GM18907 (cell line): ENCODE measurements around the gene SPON2.
A peak's percentile ranks its signal among the peaks of the same experiment; 100 is the strongest.

ENCODE experiments used
- ATAC-seq: cut with Tn5 transposase; IDR thresholded peaks from one replicate; pipeline ENCODE4 v1.9.1; 2021; ENCODE audit warnings: mild to moderate bottlenecking, moderate library complexity; ENCODE audit not compliant: unreplicated experiment

Gene SPON2

GRCh38 chr4:1172971-1173757 lies 781 bp upstream of the SPON2 start:
- ATAC-seq: no peak

- no peak for ATAC-seq
Measured at GRCh38 chr4:1171311-1172227, 814 bp downstream of the SPON2 start.

GRCh38 chr4:1170976-1171310 lies 1.4 kb downstream of the SPON2 start:
- no peak for ATAC-seq

DNA sequence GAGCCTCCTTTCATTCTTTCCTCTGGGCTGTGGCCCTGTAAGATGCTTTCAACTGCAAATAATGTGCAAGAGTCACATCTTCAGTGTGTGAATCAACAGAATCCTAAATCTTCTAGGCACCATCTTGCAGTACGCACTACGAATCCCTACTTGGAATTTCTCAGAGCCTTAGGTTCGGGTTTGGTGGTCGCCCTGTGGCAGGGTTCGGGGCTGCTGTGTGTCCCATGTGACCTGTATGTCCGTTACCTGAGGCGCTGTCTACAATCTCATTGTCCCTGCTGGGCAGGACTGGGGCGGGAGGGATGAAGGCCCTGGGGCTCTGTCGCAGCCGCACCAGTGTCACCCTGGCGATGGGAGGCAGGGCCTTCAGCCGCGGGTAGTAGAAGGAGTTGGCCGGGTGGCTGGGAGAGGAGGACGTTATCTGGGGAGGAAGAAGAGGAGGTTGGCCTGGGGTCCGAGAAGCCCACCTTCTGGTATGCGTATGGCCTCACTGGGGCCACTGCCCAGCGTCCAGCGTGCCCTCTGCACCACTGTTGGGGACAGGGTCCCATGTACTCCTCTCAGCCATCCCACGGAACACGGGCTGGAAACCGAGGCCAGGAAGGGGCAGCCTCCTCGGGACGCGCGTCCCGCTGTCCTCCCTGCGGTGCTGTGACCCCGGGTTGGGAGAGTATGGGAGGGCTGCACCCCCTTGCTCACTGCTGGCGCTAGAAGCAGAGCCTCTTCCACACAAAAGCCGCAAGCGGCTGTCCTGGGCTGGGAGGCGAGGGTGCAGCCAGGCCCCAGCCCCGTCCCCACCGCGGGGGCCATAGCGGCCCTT lies 2.0 kb downstream of the SPON2 start:
- no peak for ATAC-seq

DNA sequence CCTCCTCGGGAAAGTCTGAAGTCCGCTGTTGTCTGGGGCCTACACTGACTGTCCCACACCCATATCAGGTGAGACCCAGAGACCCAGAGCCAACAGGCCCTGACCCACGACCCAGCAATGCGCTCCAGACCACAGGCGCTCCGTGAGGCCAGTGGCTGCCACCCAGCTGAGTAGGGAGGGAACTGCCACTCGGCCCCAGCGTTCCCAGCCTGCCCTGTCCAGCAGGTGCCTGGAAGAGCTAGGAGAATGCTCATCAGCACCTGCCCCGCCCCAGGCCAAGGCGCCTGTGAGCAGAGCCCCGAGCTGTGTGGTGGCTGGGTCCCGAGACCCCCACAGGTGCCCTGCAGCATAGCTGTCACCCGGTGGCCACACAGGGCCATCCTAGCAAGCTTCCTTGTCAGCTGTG lies 2.7 kb downstream of the SPON2 start:
- no peak for ATAC-seq

DNA sequence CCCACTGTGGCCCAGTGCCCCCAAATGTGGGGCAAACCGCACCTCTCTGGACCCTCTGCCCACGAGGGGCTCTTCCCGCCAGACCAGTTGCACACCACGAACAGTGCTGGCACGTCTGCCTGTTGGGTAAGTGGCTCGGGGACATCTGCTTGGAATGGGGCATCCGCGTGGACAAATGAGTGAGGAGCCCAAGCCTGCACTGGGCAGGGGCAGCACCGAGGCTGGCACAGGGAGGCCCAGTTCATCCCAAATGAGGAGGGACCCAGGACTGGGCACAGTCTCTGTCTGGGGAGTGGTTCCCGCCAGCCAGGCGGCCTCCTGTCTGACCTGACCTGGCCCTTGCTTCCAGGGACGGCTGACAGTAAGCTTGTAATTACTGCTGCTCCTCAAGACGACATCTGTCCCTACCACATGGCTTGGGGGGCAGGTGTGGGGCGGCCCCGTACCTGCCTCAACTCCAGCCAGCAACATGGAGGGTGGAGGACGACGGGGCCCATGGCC lies 3.2 kb downstream of the SPON2 start:
- ATAC-seq: no peak

GRCh38 chr4:1168191-1169101 lies 3.9 kb downstream of the SPON2 start:
- ATAC-seq: no peak

DNA sequence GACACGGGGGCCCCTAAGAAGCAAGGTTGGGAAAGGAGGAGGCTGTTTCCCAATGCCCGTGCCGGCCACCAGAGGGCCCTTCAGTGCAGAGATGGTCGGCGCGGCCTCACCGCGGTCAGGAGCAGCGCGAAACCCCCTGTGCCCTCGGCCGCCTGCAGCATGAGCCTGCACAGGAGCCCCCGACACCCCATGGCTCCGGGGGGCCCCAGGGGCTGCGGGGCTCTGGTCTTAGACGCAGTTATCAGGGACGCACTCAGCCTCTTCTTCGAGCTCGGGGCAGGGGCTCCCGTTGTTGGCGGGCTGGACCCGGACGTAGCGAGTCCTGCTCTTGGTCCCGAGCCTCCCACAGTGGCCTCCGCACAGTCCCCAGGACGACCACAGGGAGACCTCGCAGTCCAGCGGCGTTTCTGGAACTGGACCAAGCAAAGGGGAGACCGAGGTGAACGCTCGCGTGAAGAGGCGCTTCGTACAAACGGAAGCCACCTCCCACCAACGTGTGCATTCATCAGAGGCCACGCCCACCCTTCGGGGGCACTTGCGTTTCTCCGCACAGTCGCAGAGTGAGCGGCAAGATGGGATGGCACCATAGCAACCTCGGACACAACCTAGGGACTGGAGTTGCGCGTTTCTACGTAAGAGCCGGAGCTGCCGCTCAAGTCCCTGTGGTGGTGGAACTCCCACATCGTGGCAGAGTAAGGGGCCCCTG lies 5.0 kb downstream of the SPON2 start:
- ATAC-seq: peak; percentile 84

DNA sequence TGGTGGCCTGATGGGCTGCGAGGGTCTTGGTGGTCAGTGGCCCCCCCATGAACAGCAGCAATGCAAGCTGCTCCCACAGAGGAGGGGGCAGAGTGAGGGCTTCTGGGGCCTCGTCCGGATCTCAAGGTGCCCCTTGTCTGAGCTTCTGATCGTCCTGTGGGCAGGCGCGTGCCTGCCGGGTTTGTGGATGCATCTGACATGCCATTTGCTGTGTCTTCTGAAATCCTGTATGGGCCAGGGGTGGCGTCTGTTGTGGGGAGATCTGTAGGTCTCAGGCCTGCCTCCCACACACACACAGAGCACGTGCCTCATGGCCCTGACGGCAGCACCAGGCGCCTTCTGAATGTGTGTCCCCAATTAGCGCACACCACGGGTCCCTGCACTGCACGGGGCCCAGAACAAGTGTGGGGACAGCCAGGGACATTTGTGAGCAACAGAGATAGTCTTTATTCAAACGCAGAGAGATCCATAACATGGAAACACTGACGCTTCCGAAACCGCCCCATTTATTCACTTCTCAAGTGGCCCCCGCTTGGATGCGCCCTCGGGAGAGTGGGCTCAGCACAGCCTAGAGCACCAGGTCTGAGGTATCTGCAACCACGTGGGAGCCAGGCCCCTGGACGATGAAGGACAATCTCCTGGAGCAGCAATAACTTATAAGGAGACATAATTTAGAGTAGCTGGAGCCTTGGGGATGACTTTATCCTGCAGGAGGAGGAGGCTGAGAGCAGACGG lies 5.7 kb downstream of the SPON2 start:
- no peak for ATAC-seq

DNA sequence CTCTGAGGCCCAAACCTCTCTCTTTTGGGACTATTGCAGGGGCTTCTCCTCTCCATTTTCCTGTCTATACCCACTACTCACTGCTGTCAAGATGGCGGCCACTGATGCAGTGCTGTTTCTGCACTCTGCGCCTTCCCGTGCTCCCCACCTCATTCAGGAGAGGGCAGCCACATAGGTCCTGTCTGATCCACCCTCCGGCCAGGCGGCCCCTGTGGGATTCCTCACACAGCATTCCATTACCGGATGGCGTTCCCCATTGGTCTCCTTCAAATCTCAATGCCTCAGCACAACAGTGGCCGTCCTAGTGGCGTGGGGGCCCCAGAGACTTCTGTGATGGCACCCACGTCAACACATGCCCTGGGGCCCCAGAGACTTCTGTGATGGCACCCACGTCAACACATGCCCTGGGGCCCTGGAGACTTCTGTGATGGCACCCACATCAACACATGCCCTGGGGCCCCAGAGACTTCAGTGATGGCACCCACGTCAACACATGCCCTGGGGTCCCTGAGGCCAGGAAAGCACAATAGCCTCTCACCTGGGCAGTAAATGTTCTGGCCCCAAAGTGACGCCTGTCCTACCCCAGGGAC lies 7.3 kb downstream of the SPON2 start:
- ATAC-seq: no peak

DNA sequence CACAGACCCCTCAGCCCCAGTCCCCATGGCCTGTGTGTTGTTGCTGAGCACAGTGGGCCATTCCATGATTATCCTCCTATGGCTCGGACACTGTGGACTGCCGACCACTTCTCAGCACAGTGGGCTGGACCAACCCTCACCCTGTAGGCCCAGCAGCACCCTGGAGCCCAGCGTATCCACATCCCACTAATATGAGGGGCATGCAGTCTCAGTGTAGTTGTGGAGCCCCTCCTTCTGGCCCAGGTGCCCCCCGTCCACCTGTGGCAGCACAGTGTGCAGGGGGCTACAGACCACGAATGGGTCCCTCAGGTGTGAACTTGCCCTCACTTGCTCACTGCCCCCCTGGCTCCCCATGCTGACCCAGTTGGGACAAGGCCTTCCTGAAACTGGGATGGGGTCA lies 7.9 kb downstream of the SPON2 start:
- no peak for ATAC-seq

DNA sequence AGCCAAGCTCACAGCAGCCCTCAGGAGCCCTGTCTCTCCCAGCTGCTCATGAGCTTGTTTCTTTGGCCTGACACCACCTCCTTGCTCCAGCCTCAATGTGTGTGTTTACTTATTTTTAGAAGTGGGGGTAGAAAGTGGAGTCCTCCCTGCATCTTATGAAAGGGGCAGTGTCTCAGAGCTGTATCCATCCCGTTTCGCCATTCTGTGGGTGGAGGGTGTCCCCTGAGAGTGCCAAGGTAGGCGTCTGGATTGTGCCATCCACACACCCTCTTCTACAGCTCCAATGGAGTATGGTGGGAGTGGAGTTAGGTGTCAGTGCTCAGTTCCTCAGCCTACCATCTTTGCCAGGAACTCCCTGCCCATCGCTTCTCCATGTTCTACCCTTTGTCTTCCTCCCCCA lies 8.3 kb downstream of the SPON2 start:
- ATAC-seq: no peak

DNA sequence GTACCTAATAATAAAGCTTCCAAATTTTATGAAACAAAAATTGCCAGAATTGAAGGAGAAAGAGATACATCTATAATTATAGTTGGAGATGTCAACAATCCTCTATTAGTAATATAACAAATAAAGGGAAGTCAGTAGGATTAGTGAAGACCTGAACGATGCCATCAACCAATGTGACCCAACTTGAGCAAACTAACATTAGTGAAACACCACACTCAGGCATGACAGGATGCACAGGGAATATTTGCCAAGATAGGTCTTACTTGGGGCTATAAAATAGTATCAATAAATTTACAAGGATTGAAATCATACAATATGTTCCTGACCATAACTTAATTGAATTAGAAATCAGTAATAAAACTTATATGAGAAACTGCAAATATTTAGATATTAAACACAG lies 12.0 kb downstream of the SPON2 start:
- no peak for ATAC-seq

GRCh38 chr4:1156069-1156468 lies 16.3 kb downstream of the SPON2 start:
- ATAC-seq: no peak

DNA sequence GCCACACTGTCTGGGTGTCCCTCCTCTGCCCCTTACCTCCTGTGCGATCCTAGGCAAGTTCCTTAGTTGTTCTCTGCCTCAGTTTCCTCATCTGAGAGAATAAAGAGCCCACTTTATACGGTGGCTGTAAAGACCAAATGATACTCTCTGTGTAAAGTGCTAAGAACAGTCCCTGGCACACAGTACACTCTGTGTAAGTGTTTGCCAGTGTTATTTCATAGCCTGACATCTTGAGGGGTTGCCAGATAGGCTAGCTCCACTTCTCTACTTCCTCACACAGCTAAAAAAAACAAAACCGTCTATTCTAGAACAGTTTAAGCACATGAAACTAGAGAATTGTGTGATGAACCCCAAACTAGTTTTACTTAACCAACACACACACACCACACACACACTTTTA lies 17.1 kb downstream of the SPON2 start:
- ATAC-seq: no peak

- ATAC-seq: no peak
Measured at GRCh38 chr4:1154523-1155182, 17.7 kb downstream of the SPON2 start.

GRCh38 chr4:1154126-1154522 lies 18.3 kb downstream of the SPON2 start:
- no peak for ATAC-seq

DNA sequence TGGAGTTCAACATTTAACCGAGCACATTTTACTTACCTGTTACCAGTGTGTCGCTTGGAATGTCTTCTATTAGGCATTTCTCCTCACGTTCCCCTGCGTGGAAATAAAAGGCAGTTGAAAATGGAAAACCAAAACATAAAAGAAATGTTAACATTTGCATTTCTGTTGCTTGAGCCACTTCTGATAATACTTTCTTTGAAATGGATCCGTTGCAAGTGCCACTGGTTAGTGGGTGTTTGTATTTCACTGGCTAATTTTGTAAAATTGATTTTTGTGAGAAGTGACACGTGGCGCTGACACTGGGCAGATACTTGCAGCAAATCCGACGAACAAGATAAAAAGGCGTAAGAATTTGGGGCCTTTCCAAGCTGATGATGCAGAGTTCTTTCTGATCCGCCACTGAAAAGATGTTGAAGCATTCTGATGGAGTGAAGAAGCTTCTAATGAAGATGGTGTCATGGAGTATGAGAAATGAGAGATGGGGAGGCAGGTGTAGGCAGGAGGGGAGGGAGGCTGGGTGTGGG lies 18.8 kb downstream of the SPON2 start:
- ATAC-seq: no peak
